AG08396 (cell line): ENCODE results near the gene DCLK2.
"Not testable (repeated sequence)": the region's sequence is repeated elsewhere in the genome, so short reads cannot be mapped to it uniquely, and the experiment has no call there.

Source experiments
- DNase-seq: peaks from one replicate; pipeline ENCODE4 v3.0.0; 2012; ENCODE audit warnings: low spot score, mixed read lengths

Gene DCLK2

GRCh38 chr4:150152766-150153165 lies 74.5 kb downstream of the DCLK2 start:
- DNase-seq = no peak

GRCh38 chr4:150155391-150155790 lies 77.1 kb downstream of the DCLK2 start:
- DNase-seq = no peak

- no peak for DNase-seq
These were observed 78.3 kb downstream of the DCLK2 start for GRCh38 chr4:150156543-150156942.

DNA sequence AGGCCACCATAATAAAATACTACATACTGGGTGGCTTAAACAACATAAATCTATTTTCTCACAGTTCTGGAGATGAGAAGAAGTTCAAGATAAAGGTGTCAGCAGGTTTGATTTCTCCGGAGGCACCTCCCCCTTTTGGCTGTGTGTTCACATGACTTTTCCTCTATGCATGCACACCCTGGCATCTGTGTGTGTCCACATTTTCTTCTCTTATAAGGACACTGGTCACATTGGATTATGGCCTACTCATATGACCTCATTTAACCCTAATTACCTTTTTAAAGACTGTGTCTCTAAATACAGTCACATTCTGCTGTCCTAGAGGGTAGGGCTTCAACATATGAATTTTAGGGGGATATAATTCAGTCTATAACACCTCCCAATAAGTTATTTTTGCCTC lies 79.8 kb downstream of the DCLK2 start:
- DNase-seq = no peak

DNA sequence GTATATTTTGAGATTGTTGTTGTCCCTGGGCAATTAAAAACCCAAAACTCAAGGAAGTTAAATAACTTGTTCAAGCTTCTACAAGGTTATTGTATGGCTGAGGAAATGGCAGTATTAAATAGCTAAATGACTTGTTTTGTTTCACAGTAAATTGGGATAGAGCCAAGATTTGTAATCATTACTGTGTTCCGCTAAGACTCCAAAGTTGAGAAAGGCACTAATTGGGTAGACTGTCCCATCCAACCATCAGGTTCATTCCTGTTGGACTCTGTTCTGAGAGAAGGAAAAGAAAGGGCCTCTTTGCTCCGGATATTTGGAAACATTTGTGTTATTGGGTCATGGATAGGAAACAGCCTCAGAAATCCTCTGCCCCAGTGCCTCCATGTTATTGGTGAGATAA lies 82.2 kb downstream of the DCLK2 start:
- DNase-seq = no peak

GRCh38 chr4:150161109-150161508 lies 82.9 kb downstream of the DCLK2 start:
- DNase-seq = no peak

GRCh38 chr4:150162020-150162419 lies 83.8 kb downstream of the DCLK2 start:
- not testable (repeated sequence) for DNase-seq

DNA sequence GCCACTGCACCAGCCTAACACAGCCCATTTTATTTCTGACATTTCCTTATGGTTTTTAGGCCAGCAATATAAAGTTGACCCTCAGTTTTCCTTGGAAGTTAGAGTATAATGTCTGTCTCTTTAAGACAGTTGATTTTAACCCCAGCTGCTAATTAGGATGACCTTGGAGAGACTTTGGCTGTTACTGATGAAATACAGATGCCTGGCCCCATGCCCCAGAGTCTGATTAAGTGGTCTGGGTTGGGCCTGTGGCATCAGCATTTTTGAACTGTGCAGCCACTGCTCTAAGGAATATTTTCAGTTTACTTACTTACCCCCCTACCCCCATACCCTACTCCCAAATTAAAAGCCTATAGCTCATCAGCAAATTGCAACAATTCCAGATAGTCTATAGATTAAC lies 85.8 kb downstream of the DCLK2 start:
- no peak for DNase-seq

- DNase-seq = no peak
These were observed 86.8 kb downstream of the DCLK2 start for GRCh38 chr4:150164956-150165629.

DNA sequence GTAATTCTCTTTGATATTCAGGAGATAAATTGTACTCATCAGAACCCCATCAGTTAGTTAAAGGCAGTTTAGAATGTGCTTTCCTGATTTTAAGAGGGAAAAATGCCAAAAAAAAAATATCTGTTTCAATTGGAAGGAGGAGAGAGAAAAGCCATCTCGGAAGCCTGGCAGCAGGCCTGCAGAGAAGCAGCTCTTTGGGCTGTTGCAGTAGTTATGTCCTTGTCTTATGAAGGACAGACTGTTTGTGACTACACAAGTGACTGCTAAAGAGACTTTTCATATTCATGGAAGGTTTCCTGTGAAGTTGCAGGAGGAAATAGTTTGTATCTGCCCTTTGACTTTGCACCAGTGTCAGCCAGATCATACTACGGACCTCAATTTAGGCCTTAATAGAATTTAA lies 88.8 kb downstream of the DCLK2 start:
- no peak for DNase-seq

GRCh38 chr4:150173432-150173861 lies 95.2 kb downstream of the DCLK2 start:
- no peak for DNase-seq

- DNase-seq = no peak
These were observed 95.7 kb downstream of the DCLK2 start for GRCh38 chr4:150173982-150174398.

GRCh38 chr4:150176547-150176946 lies 98.3 kb downstream of the DCLK2 start:
- DNase-seq = peak; percentile 21

DNA sequence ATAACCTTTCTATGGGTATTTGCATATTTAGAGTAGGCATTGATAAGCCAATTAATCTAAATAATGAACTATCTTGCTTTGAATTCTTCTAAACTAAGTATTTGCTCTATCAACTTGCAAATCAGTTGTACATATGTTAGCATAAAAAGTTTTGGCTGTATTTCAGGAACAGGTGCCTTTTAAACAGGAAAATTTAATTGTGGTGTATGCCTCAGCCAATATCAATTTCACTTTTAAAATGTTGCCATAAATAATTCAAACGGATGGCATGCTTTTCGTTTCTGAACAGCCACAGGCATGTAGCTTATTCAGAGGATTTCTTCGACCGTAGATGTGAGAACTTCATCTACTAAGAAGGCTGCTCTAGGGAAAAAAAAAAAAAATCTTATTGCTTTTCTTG lies 99.9 kb downstream of the DCLK2 start:
- DNase-seq = peak; percentile 16

GRCh38 chr4:150181536-150181935 lies 103.3 kb downstream of the DCLK2 start:
- no peak for DNase-seq

GRCh38 chr4:150182794-150183193 lies 104.5 kb downstream of the DCLK2 start:
- DNase-seq = no peak

DNA sequence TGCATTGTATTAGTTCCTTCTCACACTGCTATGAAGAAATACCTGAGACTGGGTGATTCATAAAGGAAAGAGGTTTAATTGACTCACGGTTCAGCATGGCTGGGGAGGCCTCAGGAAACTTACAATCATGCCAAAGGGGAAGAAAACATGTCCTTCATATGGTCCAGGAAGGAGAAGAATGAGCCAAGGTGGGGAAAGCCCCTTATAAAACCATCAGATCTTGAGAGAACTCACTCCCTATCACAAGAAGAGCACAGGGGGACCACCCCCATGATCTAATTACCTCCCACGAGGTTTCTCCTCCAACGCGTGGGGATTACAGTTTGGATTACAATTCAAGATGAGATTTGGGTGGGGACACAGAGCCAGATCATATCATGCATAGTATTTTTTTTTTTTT lies 106.8 kb downstream of the DCLK2 start:
- DNase-seq = not testable (repeated sequence)

GRCh38 chr4:150192986-150193385 lies 114.7 kb downstream of the DCLK2 start:
- no peak for DNase-seq

- DNase-seq = not testable (repeated sequence)
These were observed 119.0 kb downstream of the DCLK2 start for GRCh38 chr4:150197256-150197655.

- DNase-seq = no peak
These were observed 120.8 kb downstream of the DCLK2 start for GRCh38 chr4:150199056-150199455.

DNA sequence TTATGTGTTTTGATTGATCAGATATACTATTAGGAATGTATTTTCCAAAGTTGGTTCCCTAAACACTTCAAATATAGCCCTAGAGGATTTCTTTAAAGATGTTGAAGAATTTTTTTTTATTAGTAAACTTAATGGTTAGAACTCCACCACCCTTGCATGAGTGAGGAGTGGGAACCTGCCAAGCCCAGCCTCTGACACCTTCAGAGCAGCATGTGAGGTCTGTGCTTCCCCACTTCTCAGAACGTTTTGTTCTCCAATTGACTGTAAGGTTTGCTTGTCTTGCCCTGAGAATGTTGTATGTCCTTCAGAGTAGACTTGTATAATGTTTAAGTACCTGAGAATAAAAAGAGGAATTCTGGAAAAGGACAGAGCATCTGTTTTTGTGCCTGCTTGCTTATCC lies 126.8 kb downstream of the DCLK2 start:
- DNase-seq = no peak

- DNase-seq = no peak
These were observed 128.0 kb downstream of the DCLK2 start for GRCh38 chr4:150206265-150206664.

GRCh38 chr4:150206954-150207353 lies 128.7 kb downstream of the DCLK2 start:
- DNase-seq = no peak

DNA sequence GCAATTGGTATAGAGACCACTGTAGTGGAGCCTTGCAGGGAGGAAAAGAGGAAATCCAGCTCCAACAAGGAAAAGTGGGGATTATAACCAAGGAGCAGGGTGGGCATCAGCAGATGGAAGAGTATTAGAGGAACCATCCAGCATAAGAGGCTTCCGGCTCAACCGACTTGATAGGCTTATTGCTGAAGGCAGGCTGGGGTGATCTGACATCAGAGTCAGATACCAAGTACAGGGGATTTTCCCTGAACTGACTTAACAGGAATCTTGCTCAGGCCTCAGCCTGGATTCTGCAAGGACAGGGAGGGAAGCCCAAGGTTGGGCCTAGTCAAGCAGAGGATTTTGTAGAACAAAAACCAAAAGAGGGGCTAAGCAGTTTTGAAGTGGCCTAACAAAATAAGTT lies 129.6 kb downstream of the DCLK2 start:
- DNase-seq = no peak
